GM21367 (cell line): ENCODE measurements around the gene PLCB4.
"Not testable (repeated sequence)": the region's sequence is repeated elsewhere in the genome, so short reads cannot be mapped to it uniquely, and the experiment has no call there.

Experiments
- ATAC-seq: cut with Tn5 transposase; IDR thresholded peaks from one replicate; pipeline ENCODE4 v1.9.1; 2021; ENCODE audit not compliant: unreplicated experiment

Gene PLCB4

DNA sequence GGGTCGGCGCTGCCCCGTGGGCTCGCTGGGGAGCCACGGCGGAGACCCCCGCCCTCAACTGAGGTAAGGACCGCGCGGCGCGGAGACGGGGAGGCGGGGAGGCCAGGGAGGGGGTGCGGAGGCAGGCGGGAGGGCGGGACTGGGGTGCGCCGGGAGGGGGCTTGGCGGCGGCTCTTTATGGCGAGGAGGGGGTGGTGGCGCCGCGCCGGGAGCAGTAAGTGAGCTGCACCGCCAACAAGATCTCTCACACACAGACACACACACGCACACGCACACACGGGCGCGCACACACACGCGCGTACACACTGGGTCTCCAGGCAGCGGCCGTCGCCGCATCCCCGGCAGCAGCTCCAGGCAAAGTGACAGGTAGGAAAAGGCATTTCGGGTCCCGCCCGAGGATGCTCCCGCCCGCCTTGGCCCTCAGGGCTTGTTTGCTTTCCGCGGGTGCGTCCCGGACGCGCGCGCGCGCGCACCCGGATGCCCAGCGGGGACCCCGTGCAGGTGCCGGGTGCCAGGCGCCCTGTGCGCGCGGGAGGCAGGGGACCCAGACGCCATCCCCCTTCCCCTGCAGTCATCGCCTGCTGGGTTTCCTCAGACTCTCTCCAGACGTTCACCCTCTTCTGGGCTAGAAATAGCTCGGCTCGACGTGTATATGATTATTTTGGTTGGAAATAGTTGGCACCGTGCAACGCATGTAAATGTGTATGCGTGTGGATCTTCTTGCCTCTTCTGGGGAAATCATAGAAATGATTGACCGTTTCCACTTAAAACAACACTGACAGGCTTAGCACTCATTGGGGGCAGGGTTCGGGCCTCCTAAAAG is at the start of gene PLCB4:
Gene PLCB4, plus strand, starts transcription at position 247 of the 823 bp plus-strand sequence. CDS start 238,728 bp downstream, outside the sequence.
- ATAC-seq, result no peak

GRCh38 chr20:9019833-9020232 is 49.1 kb upstream of the PLCB4 start:
- no peak for ATAC-seq

DNA sequence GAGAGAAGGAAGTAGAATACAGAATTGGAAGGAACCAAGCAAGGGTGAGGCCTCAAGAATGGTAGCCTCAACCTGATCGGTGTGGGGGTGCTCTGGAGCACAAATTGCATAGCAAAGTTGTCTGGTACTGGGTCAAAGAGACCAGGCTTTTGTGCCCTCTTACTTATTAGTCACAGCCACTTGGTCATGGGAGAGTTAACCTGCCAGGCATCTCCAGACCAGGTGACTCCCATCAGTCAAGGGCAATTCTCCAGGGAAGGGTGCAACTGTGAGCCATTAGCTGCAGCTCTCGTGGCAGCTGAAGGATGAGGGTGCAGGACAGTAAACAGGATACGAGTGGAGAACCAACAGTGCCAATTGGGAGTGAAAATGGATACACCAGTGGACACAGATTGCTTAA is 47.7 kb upstream of the PLCB4 start:
- ATAC-seq, result no peak

- ATAC-seq, result no peak
Measured at GRCh38 chr20:9021699-9022098, 47.2 kb upstream of the PLCB4 start.

- no peak for ATAC-seq
Measured at GRCh38 chr20:9022376-9022775, 46.5 kb upstream of the PLCB4 start.

DNA sequence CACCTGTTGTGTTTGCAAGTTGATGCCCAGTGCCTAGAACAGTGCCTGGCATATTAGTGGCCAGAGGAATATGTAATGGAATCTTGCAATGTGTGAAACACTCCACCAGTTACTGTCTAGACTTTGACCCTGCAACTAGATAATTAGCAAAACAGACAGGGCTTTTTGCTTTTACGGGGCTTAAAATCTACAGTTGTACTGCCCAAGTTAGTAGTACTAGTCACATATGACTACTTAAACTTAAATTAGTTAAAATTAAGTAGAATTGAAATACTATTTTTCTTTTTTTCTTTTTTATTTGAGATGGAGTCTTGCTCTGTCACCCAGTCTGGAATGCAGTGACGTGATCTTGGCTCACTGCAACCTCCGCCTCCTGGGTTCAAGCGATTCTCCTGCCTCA is 44.3 kb upstream of the PLCB4 start:
- ATAC-seq, result no peak

DNA sequence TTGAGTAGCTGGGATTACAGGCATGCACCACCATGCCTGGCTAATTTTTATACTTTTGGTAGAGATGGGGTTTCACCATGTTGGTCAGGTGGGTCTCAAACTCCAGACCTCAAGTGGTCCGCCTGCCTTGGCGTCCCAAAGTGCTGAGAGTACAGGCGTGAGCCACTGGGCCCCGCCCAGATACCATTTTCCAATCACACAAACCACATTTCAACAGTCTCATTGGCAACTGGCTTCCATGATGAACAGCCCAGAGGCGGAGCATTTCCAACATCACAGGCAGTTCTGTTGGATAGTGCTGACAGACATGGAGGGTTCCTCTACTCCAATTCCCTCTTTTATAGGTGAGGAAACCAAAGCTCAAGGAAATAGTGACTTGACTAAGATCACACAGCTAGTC is 43.9 kb upstream of the PLCB4 start:
- no peak for ATAC-seq

DNA sequence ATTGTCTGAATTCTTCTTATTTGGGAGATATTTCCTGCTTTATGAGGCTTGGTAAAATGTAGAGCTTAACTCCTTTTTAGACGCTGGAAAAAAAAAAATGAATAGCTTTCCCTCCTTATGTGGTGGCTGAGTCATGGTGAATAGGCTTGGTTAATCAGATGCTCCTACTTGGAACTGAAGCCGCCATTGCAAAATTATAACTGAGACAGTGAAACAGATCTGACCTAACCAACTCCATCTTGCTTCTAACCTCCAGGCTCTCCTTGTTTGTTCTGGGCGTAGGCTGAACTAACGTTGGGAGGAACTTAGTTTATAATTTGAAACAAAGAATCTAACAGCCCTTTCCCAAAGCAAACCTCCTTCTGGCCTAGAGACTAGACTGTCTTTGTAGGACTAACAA is 43.2 kb upstream of the PLCB4 start:
- no peak for ATAC-seq

DNA sequence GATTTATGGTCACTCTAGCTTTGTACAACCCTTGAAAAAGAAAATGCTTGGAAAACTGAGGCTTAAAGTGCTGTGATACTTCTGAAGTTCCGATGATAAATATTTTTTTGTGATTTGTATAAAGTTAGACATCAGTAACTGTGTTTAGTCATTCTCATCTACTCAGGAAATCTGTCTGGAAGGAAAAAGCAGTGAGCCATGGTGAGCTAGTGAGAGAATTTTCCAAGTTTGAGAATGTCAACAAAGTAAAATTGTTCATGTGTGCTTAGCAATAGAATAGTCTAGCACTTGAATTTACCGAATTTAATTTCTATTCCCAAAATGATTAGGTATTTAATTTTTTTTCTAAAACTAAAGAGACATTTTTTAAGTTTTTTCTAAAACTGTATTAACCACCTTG is 41.3 kb upstream of the PLCB4 start:
- ATAC-seq, result no peak

DNA sequence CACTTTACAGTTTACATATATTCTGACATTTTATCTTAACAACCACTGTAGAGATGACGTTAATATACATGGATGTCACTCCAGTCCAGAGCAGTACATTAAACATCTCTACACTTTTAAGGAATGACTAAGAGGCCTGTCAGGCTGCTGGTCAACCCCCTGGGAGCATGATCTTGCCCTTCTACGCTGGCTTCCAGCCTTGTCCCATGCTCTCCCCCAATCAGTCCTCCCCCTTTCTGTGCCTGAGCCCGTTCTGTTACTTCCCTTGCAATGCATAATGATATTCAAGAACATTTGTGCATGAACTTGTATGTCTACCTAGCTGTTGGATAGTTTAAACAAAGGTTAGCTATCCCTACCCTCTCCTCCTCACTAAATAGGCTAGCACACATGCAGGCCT is 40.5 kb upstream of the PLCB4 start:
- no peak for ATAC-seq

GRCh38 chr20:9031991-9032390 is 36.9 kb upstream of the PLCB4 start:
- ATAC-seq, result no peak

DNA sequence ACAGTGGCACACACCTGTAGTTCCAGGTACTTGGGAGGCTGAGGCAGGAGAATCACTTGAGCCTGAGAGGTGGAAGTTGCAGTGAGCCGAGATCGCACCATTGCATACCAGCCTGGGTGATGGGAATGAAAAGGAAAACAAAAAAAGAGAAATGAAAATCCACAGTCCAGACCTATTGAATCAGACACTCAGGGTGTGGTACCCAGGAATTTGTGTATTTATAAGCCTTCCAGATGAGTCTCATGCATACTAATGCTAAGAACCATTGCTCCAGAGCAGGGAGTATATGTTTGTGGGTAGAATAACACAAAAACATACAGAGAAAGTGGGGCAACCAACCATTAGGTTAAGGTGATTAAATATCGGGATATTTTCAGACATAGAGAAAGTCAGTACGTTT is 36.1 kb upstream of the PLCB4 start:
- ATAC-seq, result no peak

GRCh38 chr20:9035126-9035525 is 33.8 kb upstream of the PLCB4 start:
- ATAC-seq, result no peak

DNA sequence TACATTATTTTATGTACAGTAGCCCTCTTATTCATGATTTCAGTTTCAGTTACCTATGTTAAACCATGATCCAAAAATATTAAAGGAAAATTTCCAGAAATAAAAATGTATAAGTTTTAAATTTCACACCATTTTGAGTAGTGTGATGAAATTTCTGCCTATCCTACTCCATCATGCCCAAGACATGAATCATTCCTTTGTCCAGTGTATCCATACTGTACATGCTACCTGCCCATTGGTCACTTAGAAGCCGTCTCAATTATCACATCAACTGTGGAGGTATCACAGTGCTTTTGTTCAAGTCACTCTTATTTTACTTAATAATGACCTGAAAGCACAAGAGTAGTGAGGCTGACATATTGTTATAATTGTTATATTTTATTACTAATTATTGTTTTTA is 32.3 kb upstream of the PLCB4 start:
- ATAC-seq, result no peak

DNA sequence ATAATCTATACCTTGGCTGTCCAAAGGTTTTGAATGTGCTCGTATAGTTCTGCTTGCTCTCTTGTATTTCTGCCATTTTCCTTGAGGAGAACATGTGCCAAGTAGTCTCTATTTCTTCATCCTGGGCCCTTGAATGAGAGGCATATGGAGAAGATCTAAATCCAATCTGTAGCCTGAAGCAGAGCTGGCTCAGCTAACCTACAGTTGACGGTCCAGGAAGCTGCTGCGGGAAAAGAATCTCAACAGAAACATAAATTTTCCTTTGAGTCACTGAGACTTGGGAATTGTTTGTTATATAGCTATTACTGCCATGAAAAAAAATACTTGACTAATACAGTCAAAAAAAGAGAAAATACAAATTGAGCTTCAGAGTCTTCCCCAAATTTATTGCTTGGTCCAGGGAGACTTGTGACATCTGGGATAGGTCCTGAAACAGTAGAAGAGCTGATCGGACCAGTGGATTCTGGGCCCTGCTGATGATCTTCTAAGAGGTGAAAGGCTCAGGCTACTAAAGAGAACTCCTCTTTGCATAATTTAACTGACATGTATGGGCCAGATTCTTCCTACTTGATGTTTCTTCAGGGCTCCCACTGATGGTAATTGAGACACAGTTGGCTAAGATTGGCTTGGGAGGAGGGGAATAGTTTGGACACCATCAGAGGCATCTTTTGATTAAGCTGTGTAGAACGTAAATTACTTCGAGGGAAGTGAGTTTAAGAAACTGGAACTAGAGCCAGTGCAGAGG is 29.9 kb upstream of the PLCB4 start:
- ATAC-seq, result no peak

GRCh38 chr20:9040863-9041524 is 27.9 kb upstream of the PLCB4 start:
- ATAC-seq, result no peak

DNA sequence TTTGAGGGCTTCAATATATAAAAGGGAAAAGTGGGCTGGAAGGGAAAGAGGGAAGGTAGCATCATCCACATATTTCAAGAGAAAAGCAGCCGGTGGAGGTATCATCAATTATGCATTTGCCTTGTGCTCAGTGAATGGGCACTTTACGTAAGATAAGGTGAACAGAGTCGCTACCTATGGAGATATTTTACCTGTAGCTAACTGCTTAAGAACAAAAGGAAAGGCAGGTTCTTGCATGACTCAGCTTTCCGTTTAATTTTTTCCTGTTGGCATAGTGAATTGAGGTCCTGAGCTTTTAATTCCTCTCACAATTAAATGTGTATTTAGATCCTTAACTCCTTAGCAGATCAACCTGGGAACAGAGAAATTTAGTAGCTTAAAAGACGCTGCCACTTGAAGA is 25.5 kb upstream of the PLCB4 start:
- ATAC-seq, result no peak

GRCh38 chr20:9047928-9048327 is 21.0 kb upstream of the PLCB4 start:
- ATAC-seq, result not testable (repeated sequence)

DNA sequence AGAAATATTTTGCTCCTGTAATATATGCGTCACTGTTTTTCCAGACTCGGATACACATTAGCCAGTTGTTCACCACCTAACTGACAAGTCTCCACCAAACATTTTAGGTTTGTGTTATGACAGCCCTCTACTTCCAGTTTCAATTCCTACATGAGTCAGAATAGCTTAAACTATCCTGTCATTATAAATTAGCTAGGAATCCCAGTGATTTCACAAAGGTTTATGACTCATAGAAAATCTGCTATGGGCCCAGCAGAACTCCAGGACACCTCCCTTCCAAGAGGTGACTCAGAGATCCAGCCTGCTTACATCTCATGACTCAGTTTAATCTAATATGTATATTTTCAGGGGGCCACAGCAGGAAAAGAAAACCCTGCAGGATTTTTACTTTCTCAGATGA is 17.4 kb upstream of the PLCB4 start:
- ATAC-seq, result no peak

GRCh38 chr20:9052136-9052535 is 16.8 kb upstream of the PLCB4 start:
- no peak for ATAC-seq

GRCh38 chr20:9053108-9053507 is 15.8 kb upstream of the PLCB4 start:
- no peak for ATAC-seq

GRCh38 chr20:9054176-9054575 is 14.7 kb upstream of the PLCB4 start:
- no peak for ATAC-seq
